ENCODE data around the gene SMPDL3A. TPM values are rescaled to one million over a fixed set of nuclear protein-coding genes. Genes with fewer than 3 reads are reported as not detected.

The SMPDL3A gene
- total RNA-seq, 1 experiment from 2014 or later = 0.59 TPM

DNA sequence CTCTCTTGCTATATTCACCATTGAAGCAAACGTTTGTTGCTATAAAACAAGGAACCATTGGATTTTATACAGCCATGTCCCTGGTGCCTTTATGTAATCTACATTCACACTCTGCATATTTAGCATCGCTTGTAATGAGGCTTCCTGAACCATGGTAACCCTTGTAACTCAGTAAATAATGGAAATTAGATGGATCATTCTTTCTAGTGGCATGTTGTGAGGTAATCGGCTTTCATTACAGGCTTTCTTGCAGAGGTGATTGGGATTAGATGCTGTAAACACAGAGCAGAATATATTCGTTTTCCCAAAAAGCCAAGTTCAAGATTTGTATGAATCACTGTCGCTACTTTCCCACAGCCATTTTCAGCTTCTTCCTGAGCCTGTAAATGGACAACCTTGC lies 36.1 kb downstream of the SMPDL3A start:
- Histone ChIP-seq H2BK15ac (ENCODE audit: low read depth, low read length) (no peak overlapping the region), H4K5ac (ENCODE audit: insufficient read length, low read depth, low read length) (no peak overlapping the region), H3K79me1 (ENCODE audit: insufficient read depth, low read depth, low read length, poor library complexity, severe bottlenecking) (no peaks in the 10 kb centered on the region), H2BK120ac (ENCODE audit: low read depth, low read length, poor library complexity, severe bottlenecking) (no peak overlapping the region), H4K8ac (replicated peaks; ENCODE audit: insufficient read length, low read depth, low read length) (no peak overlapping the region), H3K14ac (ENCODE audit: insufficient read depth, low read length) (no peak overlapping the region), H3K4me2 (ENCODE audit: insufficient read depth, insufficient read length, low read length) (no peak overlapping the region), H3K23ac (ENCODE audit: insufficient read length, low read depth, low read length) (no peak overlapping the region), H3K79me2 (ENCODE audit: insufficient read depth, low read length) (no peaks in the 10 kb centered on the region), H4K20me1 (ENCODE audit: control insufficient read depth, insufficient read depth, insufficient read length) (no peaks in the 10 kb centered on the region), H3K27ac (ENCODE audit: insufficient read length, low read depth, low read length) (no peak overlapping the region), H3K56ac (ENCODE audit: insufficient read length, low read depth, low read length) (no peak overlapping the region), H3K9ac (ENCODE audit: extremely low read depth, insufficient read length, low read length) (no peak overlapping the region), H2BK20ac (ENCODE audit: low read depth, low read length, poor library complexity, severe bottlenecking) (no peak overlapping the region), H3K9me3 (ENCODE audit: control insufficient read depth, low read depth, low read length) (no peaks in the 10 kb centered on the region), H2AFZ (ENCODE audit: low read length) (no peak overlapping the region), H3K4me1 (ENCODE audit: insufficient read depth, low read length) (peaks cover 3% of the 10 kb centered on the region; the same call in 1 of the 2 replicates), H4K91ac (ENCODE audit: insufficient read length, low read depth, low read length) (no peak overlapping the region), H2BK5ac (ENCODE audit: insufficient read length, low read length) (no peak overlapping the region), H3K4ac (ENCODE audit: low read depth, low read length) (no peak overlapping the region), H2BK12ac (ENCODE audit: insufficient read length, low read depth, low read length) (no peak overlapping the region), H3K27me3 (ENCODE audit: insufficient read depth, low read length) (no peaks in the 10 kb centered on the region), H3K23me2 (ENCODE audit: insufficient read length, low read depth, low read length, poor library complexity, severe bottlenecking) (no peaks in the 10 kb centered on the region), H3K18ac (ENCODE audit: insufficient read length, low read depth, low read length) (no peak overlapping the region), H2AK5ac (ENCODE audit: insufficient read length, low read length) (no peak overlapping the region), H3T11ph (ENCODE audit: low read length) (no peak overlapping the region)
- Mint-ChIP-seq H3K4me3 (no peak overlapping the region), H3K4me1 (peaks cover 25 to 26% of the 10 kb centered on the region in 2 experiments), H3K36me3 (ENCODE audit: insufficient read depth in 1 of 3, low read depth in 3 of 3) (no peaks in the 10 kb centered on the region), H3K9me3 (no peaks in the 10 kb centered on the region), H3K27ac (no peak overlapping the region; a peak in 1 of 7 replicates), H3K27me3 (ENCODE audit: low read depth) (no peaks in the 10 kb centered on the region; the same call in 1 of the 2 replicates)
- TF ChIP-seq, protein P1, sequence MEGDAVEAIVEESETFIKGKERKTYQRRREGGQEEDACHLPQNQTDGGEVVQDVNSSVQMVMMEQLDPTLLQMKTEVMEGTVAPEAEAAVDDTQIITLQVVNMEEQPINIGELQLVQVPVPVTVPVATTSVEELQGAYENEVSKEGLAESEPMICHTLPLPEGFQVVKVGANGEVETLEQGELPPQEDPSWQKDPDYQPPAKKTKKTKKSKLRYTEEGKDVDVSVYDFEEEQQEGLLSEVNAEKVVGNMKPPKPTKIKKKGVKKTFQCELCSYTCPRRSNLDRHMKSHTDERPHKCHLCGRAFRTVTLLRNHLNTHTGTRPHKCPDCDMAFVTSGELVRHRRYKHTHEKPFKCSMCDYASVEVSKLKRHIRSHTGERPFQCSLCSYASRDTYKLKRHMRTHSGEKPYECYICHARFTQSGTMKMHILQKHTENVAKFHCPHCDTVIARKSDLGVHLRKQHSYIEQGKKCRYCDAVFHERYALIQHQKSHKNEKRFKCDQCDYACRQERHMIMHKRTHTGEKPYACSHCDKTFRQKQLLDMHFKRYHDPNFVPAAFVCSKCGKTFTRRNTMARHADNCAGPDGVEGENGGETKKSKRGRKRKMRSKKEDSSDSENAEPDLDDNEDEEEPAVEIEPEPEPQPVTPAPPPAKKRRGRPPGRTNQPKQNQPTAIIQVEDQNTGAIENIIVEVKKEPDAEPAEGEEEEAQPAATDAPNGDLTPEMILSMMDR (conservative IDR thresholded peaks at IDR 0.05) = no peak
- no CpG with 5 or more reads among the region's 5 CpGs for WGBS (ENCODE audit: extremely low coverage, insufficient read length, low lambda C conversion rate)
- no peak for DNase-seq
